GM23248 (cell line): ENCODE measurements around the gene OBI1.

ENCODE experiments used
- EZH2 ChIP-seq: fragments of 200-600 bp; sonication (generic); IDR thresholded peaks from 2 replicates; pipeline ENCODE4 v1.6.1; 2018; ENCODE audit warnings: antibody characterized with exemption, mild to moderate bottlenecking; ENCODE audit not compliant: insufficient read depth, poor library complexity, severe bottlenecking
- EZH2phosphoT487 ChIP-seq: fragments of 200-600 bp; sonication (generic); IDR thresholded peaks from 2 replicates; pipeline ENCODE4 v1.6.1; 2018; ENCODE audit warnings: antibody characterized with exemption, moderate library complexity, mild to moderate bottlenecking, low read depth; ENCODE audit not compliant: insufficient read depth

DNA sequence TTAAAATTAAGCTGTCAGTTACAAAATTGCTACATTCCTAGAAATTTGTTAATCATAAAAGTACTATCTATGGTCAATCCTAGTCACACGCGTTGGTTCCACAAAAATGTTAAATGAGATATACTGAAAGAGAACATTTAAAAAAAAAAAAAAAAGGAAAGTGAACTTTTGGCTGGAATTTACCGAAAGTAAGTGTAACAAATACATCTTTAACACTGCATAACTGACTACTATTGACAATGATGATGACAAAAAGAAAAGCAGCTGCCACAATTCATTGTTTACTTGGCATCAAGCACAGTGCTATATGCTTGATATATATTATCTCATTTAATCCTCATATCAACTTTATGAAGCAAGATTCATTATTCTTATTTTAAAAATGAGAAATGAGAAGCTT is 35.8 kb downstream of the OBI1 start:
- TF ChIP-seq EZH2 (no peak), EZH2phosphoT487 (no peak)
